Natural killer cell treated with Interleukin-12 subunit alpha and Interleukin-12 subunit beta and Interleukin-15 and Interleukin-18, amount 100 ng/mL, for 72 hours (primary cell): ENCODE data around the gene HSD3B2. TPM values are rescaled to one million over a fixed set of nuclear protein-coding genes. Genes with fewer than 3 reads are reported as not detected.
"Not testable (repeated sequence)": the region's sequence is repeated elsewhere in the genome, so short reads cannot be mapped to it uniquely, and the experiment has no call there.

ENCODE experiments used
- ATAC-seq, 2 donors: fragments of 150-1000 bp; cut with Tn5 transposase in 1 of 2; sonication (Bioruptor Pico), chemical (Tn5 transposase) in 1 of 2; 2 replicates each; pipeline ENCODE4 v1.10.0; 2021
- DNase-seq: peaks from one replicate; pipeline ENCODE4 v3.0.0; 2022; ENCODE audit warnings: low spot score
- H3K27ac Mint-ChIP-seq, 2 donors: 1 replicate in 1 of 2; 2 replicates in 1 of 2; pipeline ENCODE4 v1.8.0; 2022; ENCODE audit warnings: mixed read lengths in 2 of 2, mild to moderate bottlenecking in 1 of 2, moderate library complexity in 1 of 2
- H3K27me3 Mint-ChIP-seq, 2 donors: 1 replicate in 1 of 2; 2 replicates in 1 of 2; pipeline ENCODE4 v1.8.0; 2022; ENCODE audit warnings: mixed read lengths in 2 of 2
- H3K36me3 Mint-ChIP-seq: one replicate; pipeline ENCODE4 v1.8.0; 2022; ENCODE audit warnings: mixed read lengths
- H3K4me1 Mint-ChIP-seq, 2 donors: 1 replicate in 1 of 2; 2 replicates in 1 of 2; pipeline ENCODE4 v1.8.0; 2022; ENCODE audit warnings: low read depth in 2 of 2, mixed read lengths in 2 of 2, mild to moderate bottlenecking in 1 of 2
- H3K4me3 Mint-ChIP-seq: one replicate; pipeline ENCODE4 v1.8.0; 2022; ENCODE audit warnings: mixed read lengths
- H3K9me3 Mint-ChIP-seq: 2 replicates; pipeline ENCODE4 v1.8.0; 2022; ENCODE audit warnings: mixed read lengths
- total RNA-seq, 2 donors: library from RNA; stranded (reverse); gene quantifications; one replicate each; pipeline ENCODE4 v1.2.3, GENCODE V29; 2022

The HSD3B2 gene
- total RNA-seq = not detected

- Mint-ChIP-seq H3K9me3 (peaks cover 4% of the 10 kb centered on the region), H3K4me1 (no peaks in the 10 kb centered on the region), H3K27me3 (peaks cover 0 to 7% of the 10 kb centered on the region in 2 donors), H3K4me3 (no peak within 1 kb of the TSS), H3K36me3 (no peaks in the 10 kb centered on the region), H3K27ac (no peak within 1 kb of the TSS)
- ATAC-seq = no peak
- no peak for DNase-seq
Observed at GRCh38 chr1:119414950-119415349, at the start of gene HSD3B2. TSS of gene HSD3B2 (plus strand) at chr1:119415150. CDS start at chr1:119415420, 270 bp downstream.

GRCh38 chr1:119366424-119366823, 48.5 kb upstream of the HSD3B2 start:
- no peaks in the 10 kb centered on the region for H3K36me3 Mint-ChIP-seq
- ATAC-seq = no peak
- DNase-seq = no peak

GRCh38 chr1:119367432-119368124, 47.4 kb upstream of the HSD3B2 start:
- no peak overlapping the region for H3K27ac Mint-ChIP-seq
- no peaks in the 10 kb centered on the region for H3K9me3 Mint-ChIP-seq
- no peaks in the 10 kb centered on the region for H3K36me3 Mint-ChIP-seq
- no peaks in the 10 kb centered on the region for H3K4me1 Mint-ChIP-seq
- H3K27me3 Mint-ChIP-seq = peaks cover 9 to 31% of the 10 kb centered on the region in 2 donors
- DNase-seq = no peak
- H3K4me3 Mint-ChIP-seq = no peak overlapping the region
- no peak for ATAC-seq

More at GRCh38 chr1:119366424-119366823, 48.5 kb upstream of the HSD3B2 start:
- Mint-ChIP-seq H3K4me3 (no peak overlapping the region), H3K4me1 (no peaks in the 10 kb centered on the region), H3K27ac (no peak overlapping the region), H3K27me3 (peaks cover 10 to 29% of the 10 kb centered on the region in 2 donors), H3K9me3 (no peaks in the 10 kb centered on the region)

- Mint-ChIP-seq H3K4me1 (no peaks in the 10 kb centered on the region), H3K4me3 (no peak within 1 kb of the TSS)
Observed at GRCh38 chr1:119368554-119368953, 46.4 kb upstream of the HSD3B2 start, which contains the start of gene HAO2. TSS of gene HAO2 (plus strand) at chr1:119368785. CDS start at chr1:119381086, 12,301 bp downstream.

GRCh38 chr1:119370748-119371147, 44.2 kb upstream of the HSD3B2 start:
- Mint-ChIP-seq H3K36me3 (no peaks in the 10 kb centered on the region), H3K4me1 (no peaks in the 10 kb centered on the region), H3K4me3 (no peak overlapping the region), H3K27ac (no peak overlapping the region), H3K9me3 (no peaks in the 10 kb centered on the region), H3K27me3 (peaks cover 13 to 37% of the 10 kb centered on the region in 2 donors)
- ATAC-seq (no peak), DNase-seq (no peak)

More at GRCh38 chr1:119368554-119368953, 46.4 kb upstream of the HSD3B2 start, which contains the start of gene HAO2:
- no peaks in the 10 kb centered on the region for H3K9me3 Mint-ChIP-seq
- H3K36me3 Mint-ChIP-seq = no peaks in the 10 kb centered on the region
- DNase-seq (no peak), ATAC-seq (no peak)
- no peak within 1 kb of the TSS for H3K27ac Mint-ChIP-seq
- peaks cover 11 to 37% of the 10 kb centered on the region in 2 donors for H3K27me3 Mint-ChIP-seq

GRCh38 chr1:119371815-119372214, 43.1 kb upstream of the HSD3B2 start:
- Mint-ChIP-seq H3K27ac (no peak overlapping the region), H3K36me3 (no peaks in the 10 kb centered on the region), H3K27me3 (peaks cover 11 to 37% of the 10 kb centered on the region in 2 donors), H3K4me1 (no peaks in the 10 kb centered on the region), H3K9me3 (no peaks in the 10 kb centered on the region), H3K4me3 (no peak overlapping the region)
- DNase-seq = no peak
- no peak for ATAC-seq

- no peaks in the 10 kb centered on the region for H3K9me3 Mint-ChIP-seq
- H3K27me3 Mint-ChIP-seq = peaks cover 11 to 31% of the 10 kb centered on the region in 2 donors
- no peak overlapping the region for H3K27ac Mint-ChIP-seq
- H3K36me3 Mint-ChIP-seq = no peaks in the 10 kb centered on the region
- DNase-seq = no peak
- H3K4me3 Mint-ChIP-seq = no peak overlapping the region
- ATAC-seq = no peak
- H3K4me1 Mint-ChIP-seq = no peaks in the 10 kb centered on the region
Observed at GRCh38 chr1:119372503-119373086, 42.4 kb upstream of the HSD3B2 start.

GRCh38 chr1:119373465-119373864, 41.5 kb upstream of the HSD3B2 start:
- Mint-ChIP-seq H3K9me3 (no peaks in the 10 kb centered on the region), H3K36me3 (no peaks in the 10 kb centered on the region), H3K4me1 (no peaks in the 10 kb centered on the region), H3K4me3 (no peak overlapping the region), H3K27me3 (peaks cover 11 to 31% of the 10 kb centered on the region in 2 donors), H3K27ac (no peak overlapping the region)
- ATAC-seq (no peak), DNase-seq (no peak)

- Mint-ChIP-seq H3K27me3 (peaks cover 7 to 23% of the 10 kb centered on the region in 2 donors), H3K4me1 (no peaks in the 10 kb centered on the region), H3K4me3 (no peak overlapping the region), H3K36me3 (no peaks in the 10 kb centered on the region), H3K27ac (no peak overlapping the region), H3K9me3 (no peaks in the 10 kb centered on the region)
- ATAC-seq (peak in 1 of 2 donors; percentile 36), DNase-seq (no peak)
Observed at GRCh38 chr1:119374208-119374874, 40.6 kb upstream of the HSD3B2 start.

GRCh38 chr1:119375366-119375765, 39.6 kb upstream of the HSD3B2 start:
- no peak overlapping the region for H3K4me3 Mint-ChIP-seq
- H3K9me3 Mint-ChIP-seq = peaks cover under 1% of the 10 kb centered on the region
- peaks cover 7 to 26% of the 10 kb centered on the region in 2 donors for H3K27me3 Mint-ChIP-seq
- no peaks in the 10 kb centered on the region for H3K4me1 Mint-ChIP-seq
- no peaks in the 10 kb centered on the region for H3K36me3 Mint-ChIP-seq
- ATAC-seq = no peak
- H3K27ac Mint-ChIP-seq = no peak overlapping the region
- no peak for DNase-seq

- H3K27ac Mint-ChIP-seq = no peak overlapping the region
- H3K4me1 Mint-ChIP-seq = no peaks in the 10 kb centered on the region
- H3K9me3 Mint-ChIP-seq = peaks cover 2% of the 10 kb centered on the region
- ATAC-seq (no peak), DNase-seq (no peak)
- H3K27me3 Mint-ChIP-seq = peaks cover 7 to 28% of the 10 kb centered on the region in 2 donors
- no peaks in the 10 kb centered on the region for H3K36me3 Mint-ChIP-seq
- no peak overlapping the region for H3K4me3 Mint-ChIP-seq
Observed at GRCh38 chr1:119376594-119376993, 38.4 kb upstream of the HSD3B2 start.

- not testable (repeated sequence) for DNase-seq, H3K36me3 Mint-ChIP-seq, H3K27ac Mint-ChIP-seq, H3K9me3 Mint-ChIP-seq, H3K4me3 Mint-ChIP-seq, H3K4me1 Mint-ChIP-seq, ATAC-seq
- H3K27me3 Mint-ChIP-seq = peaks cover 7 to 20% of the 10 kb centered on the region in 2 donors
Observed at GRCh38 chr1:119377594-119377993, 37.4 kb upstream of the HSD3B2 start.

GRCh38 chr1:119379117-119379516, 35.8 kb upstream of the HSD3B2 start:
- ATAC-seq (no peak), DNase-seq (no peak)
- Mint-ChIP-seq H3K4me3 (no peak overlapping the region), H3K27ac (no peak overlapping the region), H3K4me1 (no peaks in the 10 kb centered on the region), H3K36me3 (no peaks in the 10 kb centered on the region), H3K9me3 (peaks cover 2% of the 10 kb centered on the region), H3K27me3 (peaks cover 4 to 10% of the 10 kb centered on the region in 2 donors)

GRCh38 chr1:119380304-119380703, 34.6 kb upstream of the HSD3B2 start:
- Mint-ChIP-seq H3K4me3 (no peak overlapping the region), H3K27me3 (peaks cover 0 to 5% of the 10 kb centered on the region in 2 donors), H3K36me3 (no peaks in the 10 kb centered on the region), H3K27ac (no peak overlapping the region), H3K4me1 (no peaks in the 10 kb centered on the region), H3K9me3 (peaks cover 2% of the 10 kb centered on the region)
- ATAC-seq (no peak), DNase-seq (no peak)
